Right atrium auricular region (tissue), 2 donors: ENCODE measurements around the gene GOT1. TPM values are rescaled to one million over a fixed set of nuclear protein-coding genes. Genes with fewer than 3 reads are reported as not detected.

ENCODE experiments used
- DNase-seq: peaks from one replicate; pipeline ENCODE4 v3.0.0-alpha.2; 2019; ENCODE audit warnings: low spot score
- H3K27ac ChIP-seq, 2 donors: fragments of 200-600 bp; sonication (generic); 1 replicate in 1 of 2; 2 replicates in 1 of 2; pipeline ENCODE4 v1.5.1; 2016 to 2019
- H3K27me3 ChIP-seq, 2 donors: fragments of 200-600 bp; sonication (generic); one replicate each; pipeline versions ENCODE4 v1.5.1 to v1.6.0; 2017 to 2019
- H3K36me3 ChIP-seq: fragments of 200-600 bp; sonication (generic); one replicate; pipeline ENCODE4 v1.5.1; 2016
- H3K4me1 ChIP-seq, 2 donors: fragments of 200-600 bp; sonication (generic); one replicate each; pipeline versions ENCODE4 v1.5.1 to v1.6.0; 2017 to 2019
- H3K4me3 ChIP-seq, 2 donors: fragments of 200-600 bp; sonication (generic); 1 replicate in 1 of 2; 2 replicates in 1 of 2; pipeline ENCODE4 v1.5.1; 2017 to 2019; ENCODE audit warnings: mild to moderate bottlenecking in 1 of 2, moderate library complexity in 1 of 2
- H3K9me3 ChIP-seq, 2 donors: fragments of 200-600 bp; sonication (generic); one replicate each; pipeline ENCODE4 v1.5.1; 2019
- total RNA-seq, 2 donors: library from RNA; depleted of rRNA; stranded (reverse); fragments of >200 nt; gene quantifications; one replicate each; pipeline ENCODE4 v1.1.0, GENCODE V29; 2016
- TF ChIP-seq, protein P1 (sequence below), 2 donors: fragments of 200-600 bp; sonication (generic); IDR thresholded peaks; one replicate each; pipeline ENCODE4 v1.5.1; 2019; ENCODE audit warnings: antibody characterized with exemption in 2 of 2

GOT1 gene
- total RNA-seq, 2 donors from 2014 or later: 289 to 443 TPM

DNA sequence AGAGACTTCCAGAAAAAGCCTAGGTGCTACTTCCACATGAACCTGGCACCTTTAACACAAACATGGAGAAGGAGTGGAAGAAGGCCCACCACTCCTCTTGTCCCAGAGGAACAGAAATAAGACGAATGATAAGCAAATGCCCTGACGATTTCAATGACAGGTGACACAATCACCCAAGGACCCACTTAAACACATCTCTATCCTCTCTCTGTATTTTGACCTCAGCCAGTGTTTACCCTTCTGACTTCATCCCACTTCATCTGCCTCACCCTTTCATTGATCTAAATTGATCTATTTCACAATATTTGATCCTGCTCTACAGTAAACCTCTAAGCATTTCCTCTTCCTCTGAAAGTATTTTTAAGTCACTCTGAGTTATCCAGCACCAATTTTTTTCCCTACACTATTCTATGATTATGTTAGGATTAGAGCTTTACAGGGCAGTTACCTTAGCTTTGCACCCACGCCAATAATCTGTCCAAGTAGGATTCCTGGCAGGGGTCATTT lies 9.1 kb downstream of the GOT1 start:
- H3K27me3 ChIP-seq: no peaks in the 10 kb centered on the region
- H3K9me3 ChIP-seq: no peaks in the 10 kb centered on the region
- TF ChIP-seq, protein P1, sequence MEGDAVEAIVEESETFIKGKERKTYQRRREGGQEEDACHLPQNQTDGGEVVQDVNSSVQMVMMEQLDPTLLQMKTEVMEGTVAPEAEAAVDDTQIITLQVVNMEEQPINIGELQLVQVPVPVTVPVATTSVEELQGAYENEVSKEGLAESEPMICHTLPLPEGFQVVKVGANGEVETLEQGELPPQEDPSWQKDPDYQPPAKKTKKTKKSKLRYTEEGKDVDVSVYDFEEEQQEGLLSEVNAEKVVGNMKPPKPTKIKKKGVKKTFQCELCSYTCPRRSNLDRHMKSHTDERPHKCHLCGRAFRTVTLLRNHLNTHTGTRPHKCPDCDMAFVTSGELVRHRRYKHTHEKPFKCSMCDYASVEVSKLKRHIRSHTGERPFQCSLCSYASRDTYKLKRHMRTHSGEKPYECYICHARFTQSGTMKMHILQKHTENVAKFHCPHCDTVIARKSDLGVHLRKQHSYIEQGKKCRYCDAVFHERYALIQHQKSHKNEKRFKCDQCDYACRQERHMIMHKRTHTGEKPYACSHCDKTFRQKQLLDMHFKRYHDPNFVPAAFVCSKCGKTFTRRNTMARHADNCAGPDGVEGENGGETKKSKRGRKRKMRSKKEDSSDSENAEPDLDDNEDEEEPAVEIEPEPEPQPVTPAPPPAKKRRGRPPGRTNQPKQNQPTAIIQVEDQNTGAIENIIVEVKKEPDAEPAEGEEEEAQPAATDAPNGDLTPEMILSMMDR (IDR thresholded peaks at IDR 0.05): no peak
- no peak for DNase-seq
- H3K4me3 ChIP-seq: no peak overlapping the region
- H3K27ac ChIP-seq: no peak overlapping the region
- H3K36me3 ChIP-seq: peaks cover 57% of the 10 kb centered on the region
- H3K4me1 ChIP-seq: peaks cover 0 to 25% of the 10 kb centered on the region in 2 donors

DNA sequence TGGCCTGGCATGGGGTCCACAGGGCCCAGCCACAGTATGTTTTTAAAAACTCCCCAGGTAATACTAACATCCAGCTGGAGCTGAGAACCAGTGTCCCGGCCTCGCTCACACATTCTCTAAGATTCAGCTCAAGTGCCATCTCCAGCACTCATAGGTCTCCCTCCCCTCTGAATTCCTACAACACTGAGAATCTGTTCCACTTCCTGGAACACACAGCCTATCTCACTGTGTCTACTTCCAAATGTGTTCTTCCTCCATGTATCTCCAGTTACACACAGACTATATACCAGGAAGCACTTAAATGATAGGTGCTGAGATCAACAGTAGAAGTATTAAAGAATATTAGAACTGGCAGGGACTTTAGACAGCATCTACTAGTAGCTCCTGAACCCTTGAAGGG lies 10.7 kb downstream of the GOT1 start:
- Histone ChIP-seq H3K36me3 (peaks cover 44% of the 10 kb centered on the region), H3K27me3 (no peaks in the 10 kb centered on the region), H3K4me1 (peaks cover 0 to 16% of the 10 kb centered on the region in 2 donors), H3K9me3 (no peaks in the 10 kb centered on the region), H3K4me3 (no peak overlapping the region), H3K27ac (no peak overlapping the region)
- DNase-seq: no peak
- TF ChIP-seq, protein P1 (IDR thresholded peaks at IDR 0.05): no peak

DNA sequence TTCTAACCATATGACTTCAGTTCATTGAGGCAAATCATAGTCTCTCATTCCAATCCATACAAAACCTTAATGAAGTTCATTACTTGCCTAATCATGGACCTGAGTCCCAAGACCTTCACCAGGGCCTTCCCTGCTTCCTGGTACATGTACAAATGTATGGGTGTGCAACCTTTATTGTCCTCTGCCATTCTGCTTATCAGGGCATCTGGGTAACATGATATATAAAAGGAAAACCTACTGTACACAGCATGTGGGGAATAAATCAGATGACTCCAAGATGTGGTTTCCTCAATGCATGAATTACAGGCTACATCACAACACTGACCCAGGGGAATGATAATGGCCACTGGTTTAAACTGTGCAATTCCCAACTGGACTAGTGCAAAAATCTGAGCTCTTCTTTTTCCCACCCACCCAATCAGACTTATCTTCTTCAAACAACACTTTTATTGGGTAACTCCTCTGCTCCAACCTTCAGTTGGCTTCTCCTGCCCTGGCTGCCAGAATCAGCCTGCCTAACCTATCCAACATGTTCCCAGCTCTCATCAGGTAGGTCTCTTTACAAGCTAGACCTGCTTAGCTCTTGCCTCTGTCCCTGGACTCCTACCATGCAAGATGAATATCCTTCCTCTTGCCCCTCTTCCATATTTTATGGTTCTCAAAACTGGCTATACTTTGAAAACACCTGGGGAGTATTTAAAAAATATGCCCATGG lies 11.4 kb downstream of the GOT1 start:
- no peaks in the 10 kb centered on the region for H3K9me3 ChIP-seq
- H3K36me3 ChIP-seq: peaks cover 38% of the 10 kb centered on the region
- H3K4me3 ChIP-seq: no peak overlapping the region
- TF ChIP-seq, protein P1 (IDR thresholded peaks at IDR 0.05): no peak
- peaks cover 0 to 16% of the 10 kb centered on the region in 2 donors for H3K4me1 ChIP-seq
- H3K27ac ChIP-seq: no peak overlapping the region
- no peak for DNase-seq
- no peaks in the 10 kb centered on the region for H3K27me3 ChIP-seq

DNA sequence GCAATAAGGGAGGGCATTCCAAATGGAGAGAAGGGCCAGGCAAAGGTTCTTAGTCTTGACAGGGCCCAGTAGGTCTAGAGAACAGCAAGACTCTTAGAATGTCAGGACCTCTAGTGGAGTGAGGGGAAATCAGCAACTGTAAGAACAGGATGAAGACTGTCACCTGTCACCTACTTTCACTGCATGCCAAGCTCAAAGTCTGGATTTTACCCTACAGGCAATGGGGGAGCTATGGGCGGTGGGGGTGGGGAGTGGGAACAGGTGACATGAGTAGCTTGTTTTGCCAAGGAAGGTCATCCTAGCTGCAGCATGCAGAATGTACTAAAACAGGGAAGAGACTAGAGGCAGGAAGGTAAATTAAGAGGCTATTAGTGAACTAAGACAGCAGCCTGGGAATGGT lies 18.3 kb downstream of the GOT1 start:
- no peaks in the 10 kb centered on the region for H3K9me3 ChIP-seq
- DNase-seq: no peak
- H3K27ac ChIP-seq: no peak overlapping the region
- no peaks in the 10 kb centered on the region for H3K27me3 ChIP-seq
- H3K4me3 ChIP-seq: no peak overlapping the region
- peaks cover 0 to 21% of the 10 kb centered on the region in 2 donors for H3K4me1 ChIP-seq
- TF ChIP-seq, protein P1 (IDR thresholded peaks at IDR 0.05): no peak
- H3K36me3 ChIP-seq: peaks cover 22% of the 10 kb centered on the region

DNA sequence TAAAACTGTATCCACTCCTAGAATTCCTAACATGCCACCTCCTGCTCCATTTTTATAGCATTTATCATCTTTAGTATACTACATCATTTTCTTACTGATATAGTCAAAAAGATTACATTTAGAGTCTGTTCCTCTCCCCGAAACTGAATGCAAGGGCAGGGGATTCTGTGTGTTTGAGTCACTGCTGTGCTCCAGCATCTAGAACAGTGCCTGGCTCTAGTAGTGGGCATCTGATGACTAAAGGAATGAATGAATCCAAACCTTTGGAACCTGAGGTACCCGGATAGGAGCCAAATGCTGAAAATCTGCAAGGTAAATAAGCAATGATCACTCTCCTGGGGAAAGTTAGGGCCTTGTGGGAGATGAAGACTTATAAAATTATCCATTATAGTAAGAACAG lies 18.9 kb downstream of the GOT1 start:
- Histone ChIP-seq H3K4me1 (peaks cover 0 to 21% of the 10 kb centered on the region in 2 donors), H3K27me3 (no peaks in the 10 kb centered on the region), H3K36me3 (peaks cover 28% of the 10 kb centered on the region), H3K4me3 (no peak overlapping the region), H3K9me3 (no peaks in the 10 kb centered on the region), H3K27ac (no peak overlapping the region)
- no peak for DNase-seq
- TF ChIP-seq, protein P1 (IDR thresholded peaks at IDR 0.05): no peak
